Parathyroid adenoma (tissue), 2 donors: Measurements from ENCODE around the gene KRTAP10-5.
"Not testable (repeated sequence)": the region's sequence is repeated elsewhere in the genome, so short reads cannot be mapped to it uniquely, and the experiment has no call there.

Experiments used
- H2AFZ ChIP-seq: fragments of 300-600 bp; sonication (generic); one replicate; pipeline ENCODE4 v1.7.0; 2017; ENCODE audit warnings: antibody characterized with exemption, mild to moderate bottlenecking
- H3K27ac ChIP-seq: fragments of 300-600 bp; sonication (generic); one replicate; pipeline ENCODE4 v1.7.0; 2017
- H3K27me3 ChIP-seq: fragments of 300-600 bp; sonication (generic); one replicate; pipeline ENCODE4 v1.7.0; 2017; ENCODE audit warnings: low read length; ENCODE audit not compliant: control insufficient read depth, insufficient read depth
- H3K36me3 ChIP-seq: fragments of 300-600 bp; sonication (generic); one replicate; pipeline ENCODE4 v1.7.0; 2017; ENCODE audit warnings: low read length; ENCODE audit not compliant: control insufficient read depth, insufficient read depth
- H3K4me1 ChIP-seq: fragments of 300-600 bp; sonication (generic); one replicate; pipeline ENCODE4 v1.7.0; 2017; ENCODE audit warnings: control low read depth
- H3K4me2 ChIP-seq: fragments of 300-600 bp; sonication (generic); one replicate; pipeline ENCODE4 v1.7.0; 2017; ENCODE audit warnings: low read length
- H3K4me3 ChIP-seq: fragments of 300-600 bp; sonication (generic); one replicate; pipeline ENCODE4 v1.7.0; 2017; ENCODE audit warnings: low read depth, low read length
- H3K79me2 ChIP-seq: fragments of 300-600 bp; sonication (generic); one replicate; pipeline ENCODE4 v1.7.0; 2017; ENCODE audit warnings: control low read depth
- H3K9ac ChIP-seq: fragments of 300-600 bp; sonication (generic); one replicate; pipeline ENCODE4 v1.7.0; 2017; ENCODE audit warnings: mild to moderate bottlenecking
- H3K9me3 ChIP-seq: fragments of 300-600 bp; sonication (generic); one replicate; pipeline ENCODE4 v1.7.0; 2017; ENCODE audit warnings: low read length; ENCODE audit not compliant: control insufficient read depth
- TF ChIP-seq, protein P1 (sequence below): fragments of 300-600 bp; sonication (generic); IDR thresholded peaks from one replicate; pipeline ENCODE4 v1.7.0; 2017; ENCODE audit warnings: antibody characterized with exemption, mild to moderate bottlenecking
- donor health status: primary hyperparathyroidism.

The KRTAP10-5 gene

GRCh38 chr21:44558695-44559094 lies 21.7 kb downstream of the KRTAP10-5 start, which contains the start of gene KRTAP10-3:
Gene KRTAP10-3 (minus strand): TSS chr21:44558795. CDS start chr21:44558715, 80 bp downstream.
- H3K9ac ChIP-seq, result no peak within 1 kb of the TSS
- no peaks in the 10 kb centered on the region for H3K79me2 ChIP-seq
- no peak within 1 kb of the TSS for H2AFZ ChIP-seq
- H3K4me2 ChIP-seq, result no peak within 1 kb of the TSS
- no peaks in the 10 kb centered on the region for H3K4me1 ChIP-seq
- H3K4me3 ChIP-seq, result no peak within 1 kb of the TSS
- H3K27me3 ChIP-seq, result no peaks in the 10 kb centered on the region
- no peak within 1 kb of the TSS for H3K27ac ChIP-seq
- no peaks in the 10 kb centered on the region for H3K36me3 ChIP-seq
- H3K9me3 ChIP-seq, result no peaks in the 10 kb centered on the region
- TF ChIP-seq, protein P1, sequence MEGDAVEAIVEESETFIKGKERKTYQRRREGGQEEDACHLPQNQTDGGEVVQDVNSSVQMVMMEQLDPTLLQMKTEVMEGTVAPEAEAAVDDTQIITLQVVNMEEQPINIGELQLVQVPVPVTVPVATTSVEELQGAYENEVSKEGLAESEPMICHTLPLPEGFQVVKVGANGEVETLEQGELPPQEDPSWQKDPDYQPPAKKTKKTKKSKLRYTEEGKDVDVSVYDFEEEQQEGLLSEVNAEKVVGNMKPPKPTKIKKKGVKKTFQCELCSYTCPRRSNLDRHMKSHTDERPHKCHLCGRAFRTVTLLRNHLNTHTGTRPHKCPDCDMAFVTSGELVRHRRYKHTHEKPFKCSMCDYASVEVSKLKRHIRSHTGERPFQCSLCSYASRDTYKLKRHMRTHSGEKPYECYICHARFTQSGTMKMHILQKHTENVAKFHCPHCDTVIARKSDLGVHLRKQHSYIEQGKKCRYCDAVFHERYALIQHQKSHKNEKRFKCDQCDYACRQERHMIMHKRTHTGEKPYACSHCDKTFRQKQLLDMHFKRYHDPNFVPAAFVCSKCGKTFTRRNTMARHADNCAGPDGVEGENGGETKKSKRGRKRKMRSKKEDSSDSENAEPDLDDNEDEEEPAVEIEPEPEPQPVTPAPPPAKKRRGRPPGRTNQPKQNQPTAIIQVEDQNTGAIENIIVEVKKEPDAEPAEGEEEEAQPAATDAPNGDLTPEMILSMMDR, result no peak

DNA sequence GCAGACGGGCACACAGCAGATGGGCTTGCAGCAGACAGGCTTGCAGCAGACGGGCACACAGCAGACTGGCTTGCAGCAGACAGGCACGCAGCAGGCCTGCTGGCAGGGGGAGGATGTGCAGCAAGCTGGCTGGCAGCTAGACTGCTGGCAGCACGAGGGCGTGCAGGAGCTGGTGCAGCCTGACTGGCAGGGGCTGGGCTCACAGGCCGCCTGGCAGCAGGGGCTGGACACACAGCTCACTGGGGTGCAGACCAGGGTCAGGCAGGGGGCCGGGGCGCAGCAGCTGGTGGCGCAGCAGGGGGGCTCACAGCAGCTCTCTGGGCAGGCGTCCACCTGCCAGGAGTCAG lies 22.1 kb downstream of the KRTAP10-5 start:
- H3K4me1 ChIP-seq, H3K4me2 ChIP-seq, H3K9me3 ChIP-seq, H3K9ac ChIP-seq, H3K36me3 ChIP-seq, H3K27me3 ChIP-seq, H3K79me2 ChIP-seq, H3K27ac ChIP-seq, H3K4me3 ChIP-seq, H2AFZ ChIP-seq: not testable (repeated sequence)

GRCh38 chr21:44557491-44558328 lies 22.7 kb downstream of the KRTAP10-5 start:
- TF ChIP-seq, protein P1, result no peak
- H3K27me3 ChIP-seq, result no peaks in the 10 kb centered on the region

GRCh38 chr21:44556879-44557278 lies 23.5 kb downstream of the KRTAP10-5 start:
- no peak overlapping the region for H3K9ac ChIP-seq
- H3K79me2 ChIP-seq, result no peaks in the 10 kb centered on the region
- no peaks in the 10 kb centered on the region for H3K4me1 ChIP-seq
- no peaks in the 10 kb centered on the region for H3K27me3 ChIP-seq
- TF ChIP-seq, protein P1, result no peak
- H2AFZ ChIP-seq, result no peak overlapping the region
- H3K4me2 ChIP-seq, result no peak overlapping the region
- no peak overlapping the region for H3K27ac ChIP-seq
- no peaks in the 10 kb centered on the region for H3K36me3 ChIP-seq
- H3K9me3 ChIP-seq, result no peaks in the 10 kb centered on the region
- H3K4me3 ChIP-seq, result no peak overlapping the region

More at GRCh38 chr21:44557491-44558328, 22.7 kb downstream of the KRTAP10-5 start:
- H3K36me3 ChIP-seq, result no peaks in the 10 kb centered on the region
- no peak overlapping the region for H3K4me3 ChIP-seq
- H3K4me1 ChIP-seq, result no peaks in the 10 kb centered on the region
- no peaks in the 10 kb centered on the region for H3K9me3 ChIP-seq
- H3K27ac ChIP-seq, result no peak overlapping the region
- no peaks in the 10 kb centered on the region for H3K79me2 ChIP-seq
- H3K9ac ChIP-seq, result no peak overlapping the region
- H3K4me2 ChIP-seq, result no peak overlapping the region
- H2AFZ ChIP-seq, result no peak overlapping the region

GRCh38 chr21:44555200-44555875 lies 25.1 kb downstream of the KRTAP10-5 start:
- Histone ChIP-seq H2AFZ (no peak overlapping the region), H3K27me3 (no peaks in the 10 kb centered on the region)
- TF ChIP-seq, protein P1, result no peak

More at GRCh38 chr21:44555200-44555875, 25.1 kb downstream of the KRTAP10-5 start:
- H3K36me3 ChIP-seq, result no peaks in the 10 kb centered on the region
- no peak overlapping the region for H3K4me3 ChIP-seq
- H3K4me1 ChIP-seq, result no peaks in the 10 kb centered on the region
- H3K9me3 ChIP-seq, result no peaks in the 10 kb centered on the region
- no peak overlapping the region for H3K4me2 ChIP-seq
- H3K9ac ChIP-seq, result no peak overlapping the region
- no peaks in the 10 kb centered on the region for H3K79me2 ChIP-seq
- no peak overlapping the region for H3K27ac ChIP-seq
